ENCODE results near the gene STEAP4. TPM values are rescaled to one million over a fixed set of nuclear protein-coding genes. Genes with fewer than 3 reads are reported as not detected.

The STEAP4 gene
- total RNA-seq, 2 experiments from 2014 or later = not detected

GRCh38 chr7:88310956-88311674 is 4.4 kb upstream of the STEAP4 start:
- no peak overlapping the region for H3K4me3 Mint-ChIP-seq
- no peak for ATAC-seq
- DNase-seq = no peak
- POLR2A ChIA-PET = no interaction called here
- peaks cover 9% of the 10 kb centered on the region for H3K4me1 Mint-ChIP-seq (ENCODE audit: low read depth)
- H3K36me3 Mint-ChIP-seq (ENCODE audit: low read depth) = no peaks in the 10 kb centered on the region
- H3K27me3 Mint-ChIP-seq (ENCODE audit: low read depth) = peaks cover 15% of the 10 kb centered on the region
- CTCF ChIA-PET = no interaction called here
- H3K9me3 Mint-ChIP-seq (ENCODE audit: insufficient read depth) = no peaks in the 10 kb centered on the region
- no peak overlapping the region for H3K27ac Mint-ChIP-seq

DNA sequence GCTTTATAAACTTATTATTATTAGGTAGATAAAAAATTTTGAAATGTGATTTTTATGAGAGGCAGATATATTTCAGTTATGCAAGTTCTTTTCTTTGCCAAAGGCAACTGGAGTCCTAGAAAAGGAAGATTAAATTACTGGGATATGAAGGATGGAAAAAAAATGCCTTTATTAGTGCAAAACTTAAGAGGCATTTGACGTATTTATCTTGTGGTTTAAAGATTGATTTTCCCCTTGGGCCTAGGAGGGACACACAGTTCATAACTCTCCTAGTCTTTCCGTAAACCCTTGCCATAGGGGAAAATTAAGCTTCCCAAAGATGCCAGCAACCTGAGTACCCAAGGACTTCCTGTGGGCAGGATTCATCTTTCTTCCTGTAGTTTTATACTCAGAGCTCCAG is 3.1 kb upstream of the STEAP4 start:
- no peak for ATAC-seq
- Mint-ChIP-seq H3K36me3 (ENCODE audit: low read depth) (no peaks in the 10 kb centered on the region), H3K9me3 (ENCODE audit: insufficient read depth) (no peaks in the 10 kb centered on the region), H3K4me3 (no peak overlapping the region), H3K27ac (no peak overlapping the region), H3K27me3 (ENCODE audit: low read depth) (peaks cover 14% of the 10 kb centered on the region), H3K4me1 (ENCODE audit: low read depth) (peaks cover 9% of the 10 kb centered on the region)
- DNase-seq = no peak
- POLR2A ChIA-PET = no interaction called here
- CTCF ChIA-PET = no interaction called here

DNA sequence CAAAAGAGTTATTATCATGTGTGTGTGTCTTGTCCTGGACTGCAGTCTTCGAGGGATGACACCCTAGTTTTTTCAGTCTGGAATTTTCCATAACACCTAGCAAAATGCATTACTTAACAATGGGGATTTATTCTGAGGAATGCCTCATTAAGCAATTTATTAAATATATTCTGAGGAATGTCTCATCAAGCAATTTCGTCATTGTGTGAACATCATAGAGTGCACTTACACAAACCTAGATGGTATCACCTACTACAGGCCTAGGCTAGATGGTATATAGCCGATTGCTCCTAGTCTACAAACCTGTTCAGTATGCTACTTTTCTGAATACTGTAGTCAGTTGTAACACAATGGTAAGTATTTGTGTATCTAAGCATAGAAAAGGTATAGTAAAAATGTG is 1.1 kb upstream of the STEAP4 start:
- ChIA-PET CTCF (no interaction called here), POLR2A (no interaction called here)
- ATAC-seq (no peak), DNase-seq (no peak)
- H3K27me3 Mint-ChIP-seq (ENCODE audit: low read depth) = peaks cover 15% of the 10 kb centered on the region
- no peak overlapping the region for H3K4me3 Mint-ChIP-seq
- no peaks in the 10 kb centered on the region for H3K9me3 Mint-ChIP-seq (ENCODE audit: insufficient read depth)
- H3K27ac Mint-ChIP-seq = no peak overlapping the region
- peaks cover 9% of the 10 kb centered on the region for H3K4me1 Mint-ChIP-seq (ENCODE audit: low read depth)
- H3K36me3 Mint-ChIP-seq (ENCODE audit: low read depth) = no peaks in the 10 kb centered on the region

GRCh38 chr7:88307412-88307811 is 718 bp upstream of the STEAP4 start:
- Mint-ChIP-seq H3K36me3 (ENCODE audit: low read depth) (no peaks in the 10 kb centered on the region), H3K27ac (no peak overlapping the region), H3K4me1 (ENCODE audit: low read depth) (peaks cover 9% of the 10 kb centered on the region), H3K9me3 (ENCODE audit: insufficient read depth) (no peaks in the 10 kb centered on the region), H3K27me3 (ENCODE audit: low read depth) (peaks cover 15% of the 10 kb centered on the region), H3K4me3 (no peak overlapping the region)
- ChIA-PET POLR2A (no interaction called here), CTCF (no interaction called here)
- no peak for ATAC-seq
- no peak for DNase-seq

- CTCF ChIA-PET = no interaction called here
- Mint-ChIP-seq H3K36me3 (ENCODE audit: low read depth) (no peaks in the 10 kb centered on the region), H3K27ac (no peak overlapping the region), H3K27me3 (ENCODE audit: low read depth) (peaks cover 13% of the 10 kb centered on the region), H3K4me1 (ENCODE audit: low read depth) (peaks cover 9% of the 10 kb centered on the region), H3K9me3 (ENCODE audit: insufficient read depth) (no peaks in the 10 kb centered on the region), H3K4me3 (no peak overlapping the region)
- DNase-seq = no peak
- no peak for ATAC-seq
- POLR2A ChIA-PET = no interaction called here
Measured at GRCh38 chr7:88305044-88305443, 1.6 kb downstream of the STEAP4 start.

DNA sequence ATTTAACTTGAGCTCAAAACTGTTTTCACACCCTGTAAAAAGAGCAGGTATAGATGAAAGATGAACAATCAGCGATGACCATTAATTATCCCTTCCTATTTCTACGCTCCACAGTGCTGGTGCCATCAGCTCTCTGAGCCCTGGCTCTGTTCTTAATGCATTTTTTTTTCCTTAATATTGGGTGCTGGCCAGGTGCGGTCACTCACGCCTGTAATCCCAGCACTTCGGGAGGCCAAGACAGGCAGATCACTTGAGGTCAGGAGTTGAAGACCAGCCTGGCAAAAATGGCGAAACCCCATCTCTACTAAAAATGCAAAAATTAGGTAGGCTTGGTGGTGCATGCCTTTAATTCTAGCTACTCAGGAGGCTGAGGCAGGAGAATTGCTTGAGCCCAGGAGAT is 4.2 kb downstream of the STEAP4 start:
- DNase-seq (no peak), ATAC-seq (no peak)
- Mint-ChIP-seq H3K36me3 (ENCODE audit: low read depth) (no peaks in the 10 kb centered on the region), H3K4me1 (ENCODE audit: low read depth) (peaks cover 9% of the 10 kb centered on the region), H3K27me3 (ENCODE audit: low read depth) (peaks cover 21% of the 10 kb centered on the region), H3K27ac (no peak overlapping the region), H3K4me3 (no peak overlapping the region), H3K9me3 (ENCODE audit: insufficient read depth) (no peaks in the 10 kb centered on the region)
- POLR2A ChIA-PET = no interaction called here
- CTCF ChIA-PET = no interaction called here

DNA sequence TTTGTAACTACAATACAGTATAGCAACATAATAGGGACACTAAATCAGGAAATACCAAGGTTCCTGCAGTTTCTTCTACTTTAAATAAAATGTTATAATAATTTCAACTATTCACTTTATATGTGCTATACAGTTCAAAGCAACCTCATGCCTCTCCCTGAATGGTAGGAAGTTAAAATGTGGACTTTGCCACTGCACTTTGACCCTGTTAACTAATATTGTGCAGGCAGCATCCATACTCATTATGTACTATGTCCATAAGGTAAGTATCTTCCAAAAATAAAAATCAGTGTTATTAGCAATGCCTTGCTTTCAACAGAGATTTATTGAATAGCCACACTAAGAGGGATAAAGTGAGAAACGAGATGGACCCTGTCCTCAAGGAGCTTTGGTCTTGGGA is 4.8 kb downstream of the STEAP4 start:
- CTCF ChIA-PET = no interaction called here
- no peak overlapping the region for H3K27ac Mint-ChIP-seq
- H3K27me3 Mint-ChIP-seq (ENCODE audit: low read depth) = peaks cover 23% of the 10 kb centered on the region
- no peak for DNase-seq
- no peak overlapping the region for H3K4me3 Mint-ChIP-seq
- no peaks in the 10 kb centered on the region for H3K36me3 Mint-ChIP-seq (ENCODE audit: low read depth)
- H3K4me1 Mint-ChIP-seq (ENCODE audit: low read depth) = peaks cover 9% of the 10 kb centered on the region
- ATAC-seq = no peak
- H3K9me3 Mint-ChIP-seq (ENCODE audit: insufficient read depth) = no peaks in the 10 kb centered on the region
- POLR2A ChIA-PET = no interaction called here

DNA sequence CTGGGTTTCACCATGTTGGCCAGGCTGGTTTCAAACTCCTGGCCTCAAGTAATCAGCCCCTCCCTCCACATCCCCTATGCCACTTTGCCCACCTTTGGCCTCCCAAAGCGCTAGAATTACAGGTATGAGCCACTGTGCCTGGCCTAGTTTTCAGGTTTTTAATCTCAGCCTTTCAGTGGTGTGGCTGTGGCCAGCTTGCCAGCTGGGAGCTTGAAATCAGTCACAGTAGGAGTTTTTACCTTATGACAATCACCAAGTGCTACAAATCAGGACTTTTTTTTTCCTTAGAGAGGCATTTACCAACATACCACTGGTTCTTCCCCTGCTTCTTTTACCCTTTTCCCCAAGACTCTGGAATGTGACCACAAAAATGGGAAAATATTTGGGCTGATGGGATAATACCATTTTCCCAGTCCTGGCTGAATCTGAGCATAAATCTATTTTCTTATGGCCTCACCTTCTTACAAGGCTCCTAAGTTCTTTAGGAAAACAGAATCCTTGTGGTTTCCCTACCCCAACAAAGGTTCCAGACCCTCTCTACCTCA is 6.2 kb downstream of the STEAP4 start:
- Mint-ChIP-seq H3K27ac (no peak overlapping the region), H3K4me1 (ENCODE audit: low read depth) (no peaks in the 10 kb centered on the region), H3K9me3 (ENCODE audit: insufficient read depth) (no peaks in the 10 kb centered on the region), H3K4me3 (no peak overlapping the region), H3K27me3 (ENCODE audit: low read depth) (peaks cover 15% of the 10 kb centered on the region), H3K36me3 (ENCODE audit: low read depth) (no peaks in the 10 kb centered on the region)
- POLR2A ChIA-PET = no interaction called here
- CTCF ChIA-PET = interaction anchor here (0.7 kb wide), 1 partner anchor 12 kb away, joined by 3 read pairs; no protein-coding TSS in a partner anchor
- ATAC-seq (no peak), DNase-seq (no peak)

DNA sequence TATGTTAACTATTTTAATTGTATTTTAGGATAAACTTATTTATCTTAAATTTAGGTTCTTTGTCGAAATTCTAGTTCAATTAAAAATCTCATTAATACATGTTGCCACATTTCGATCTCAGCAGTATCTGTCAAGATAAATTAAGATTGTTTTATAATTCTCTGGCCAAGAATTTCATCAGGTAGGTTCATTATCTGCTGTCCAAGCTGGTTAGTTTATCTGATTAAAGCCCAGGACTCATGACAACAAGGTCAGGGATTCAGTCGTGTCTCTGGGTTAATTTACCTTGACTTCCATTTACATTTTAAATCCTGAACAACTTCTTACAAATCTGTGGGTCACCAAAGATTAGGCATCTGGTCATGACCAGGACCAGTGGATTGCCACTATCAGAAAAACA is 7.6 kb downstream of the STEAP4 start:
- Mint-ChIP-seq H3K27me3 (ENCODE audit: low read depth) (peaks cover 12% of the 10 kb centered on the region), H3K27ac (no peak overlapping the region), H3K4me3 (no peak overlapping the region), H3K4me1 (ENCODE audit: low read depth) (no peaks in the 10 kb centered on the region), H3K9me3 (ENCODE audit: insufficient read depth) (no peaks in the 10 kb centered on the region), H3K36me3 (ENCODE audit: low read depth) (no peaks in the 10 kb centered on the region)
- POLR2A ChIA-PET = no interaction called here
- DNase-seq (no peak), ATAC-seq (no peak)
- CTCF ChIA-PET = no interaction called here

- no peak for ATAC-seq
- no peak overlapping the region for H3K4me3 Mint-ChIP-seq
- H3K27ac Mint-ChIP-seq = no peak overlapping the region
- no peaks in the 10 kb centered on the region for H3K9me3 Mint-ChIP-seq (ENCODE audit: insufficient read depth)
- ChIA-PET CTCF (no interaction called here), POLR2A (no interaction called here)
- no peaks in the 10 kb centered on the region for H3K36me3 Mint-ChIP-seq (ENCODE audit: low read depth)
- H3K4me1 Mint-ChIP-seq (ENCODE audit: low read depth) = no peaks in the 10 kb centered on the region
- no peak for DNase-seq
- peaks cover 9% of the 10 kb centered on the region for H3K27me3 Mint-ChIP-seq (ENCODE audit: low read depth)
Measured at GRCh38 chr7:88293866-88294265, 12.8 kb downstream of the STEAP4 start.

GRCh38 chr7:88291398-88292173 is 15.1 kb downstream of the STEAP4 start:
- POLR2A ChIA-PET = no interaction called here

DNA sequence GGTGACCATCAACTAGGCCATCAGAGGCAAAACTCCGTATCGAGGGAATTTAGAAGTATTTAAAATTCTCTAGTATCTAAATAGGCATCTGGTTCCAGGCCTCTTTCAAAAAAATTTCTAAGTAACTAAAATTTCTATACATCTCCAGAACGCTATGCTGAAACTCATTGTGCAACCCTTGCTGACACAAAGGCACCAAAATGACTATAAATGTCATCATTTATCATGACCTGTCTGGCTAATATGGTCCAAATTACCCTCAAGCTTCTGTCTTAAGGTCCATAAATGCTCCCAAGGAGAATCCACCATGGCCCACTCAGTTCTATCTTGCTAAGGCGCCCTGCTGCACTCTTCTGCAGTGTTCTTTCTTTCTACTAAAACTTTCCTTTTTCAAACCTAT is 16.2 kb downstream of the STEAP4 start:
- POLR2A ChIA-PET = no interaction called here

More at GRCh38 chr7:88291398-88292173, 15.1 kb downstream of the STEAP4 start:
- H3K4me1 Mint-ChIP-seq (ENCODE audit: low read depth) = no peaks in the 10 kb centered on the region
- CTCF ChIA-PET = no interaction called here
- no peaks in the 10 kb centered on the region for H3K9me3 Mint-ChIP-seq (ENCODE audit: insufficient read depth)
- DNase-seq (no peak), ATAC-seq (no peak)
- H3K36me3 Mint-ChIP-seq (ENCODE audit: low read depth) = no peaks in the 10 kb centered on the region
- H3K27ac Mint-ChIP-seq = no peak overlapping the region
- H3K27me3 Mint-ChIP-seq (ENCODE audit: low read depth) = peaks cover 2% of the 10 kb centered on the region
- no peak overlapping the region for H3K4me3 Mint-ChIP-seq

More for the DNA sequence above, 16.2 kb downstream of the STEAP4 start:
- CTCF ChIA-PET = no interaction called here
- H3K36me3 Mint-ChIP-seq (ENCODE audit: low read depth) = no peaks in the 10 kb centered on the region
- H3K4me1 Mint-ChIP-seq (ENCODE audit: low read depth) = no peaks in the 10 kb centered on the region
- no peak overlapping the region for H3K27ac Mint-ChIP-seq
- no peaks in the 10 kb centered on the region for H3K9me3 Mint-ChIP-seq (ENCODE audit: insufficient read depth)
- no peak for DNase-seq
- ATAC-seq = no peak
- no peak overlapping the region for H3K4me3 Mint-ChIP-seq
- H3K27me3 Mint-ChIP-seq (ENCODE audit: low read depth) = peaks cover 2% of the 10 kb centered on the region
